ENCODE results near the gene CALB2. TPM values are rescaled to one million over a fixed set of nuclear protein-coding genes. Genes with fewer than 3 reads are reported as not detected.
"Not testable (repeated sequence)": the region's sequence is repeated elsewhere in the genome, so short reads cannot be mapped to it uniquely, and the experiment has no call there.

The CALB2 gene
- 0.22 TPM for polyA plus RNA-seq (2013, experiment 1 of 2)
- polyA plus RNA-seq (2013, experiment 2 of 2), result 0.18 TPM

GRCh38 chr16:71358464-71358998 is at the start of gene CALB2:
Gene CALB2 (plus strand): TSS chr16:71358723. CDS start chr16:71358793, 70 bp downstream.
- DNase-seq (ENCODE audit: low spot score), result peak; percentile 76
- no peak within 1 kb of the TSS for H3K23ac ChIP-seq (ENCODE audit: low read depth, low read length, poor library complexity)
- H2AFZ ChIP-seq (ENCODE audit: low read length), result peak within 1 kb of the TSS; percentile 88
- no peak within 1 kb of the TSS for H3K14ac ChIP-seq (ENCODE audit: low read length)
- H3K4ac ChIP-seq (ENCODE audit: low read length), result no peak within 1 kb of the TSS
- no peaks in the 10 kb centered on the region for H3K9me3 ChIP-seq (replicated peaks in 1 of 2; ENCODE audit: control insufficient read depth in 2 of 2, insufficient read depth in 1 of 2, low read depth in 1 of 2, low read length in 2 of 2)
- WGBS, 2 donors (ENCODE audit: extremely low coverage in 2 of 2, insufficient read length in 2 of 2, insufficient replicate concordance in 1 of 2), result no CpG with 5 or more reads among the region's 53 CpGs
- peaks cover 0 to 62% (median 13%) of the 10 kb centered on the region in 3 experiments for H3K27me3 ChIP-seq (ENCODE audit: control insufficient read depth in 3 of 3, insufficient read depth in 3 of 3, low read depth in 1 of 3, low read length in 3 of 3)
- H3K36me3 ChIP-seq (replicated peaks in 1 of 2; ENCODE audit: control insufficient read depth in 2 of 2, insufficient read depth in 2 of 2, low read length in 2 of 2), result no peaks in the 10 kb centered on the region
- H3K4me1 ChIP-seq (ENCODE audit: control insufficient read depth in 2 of 2, insufficient read depth in 1 of 2, low read depth in 1 of 2, low read length in 2 of 2), result peaks cover 3 to 5% of the 10 kb centered on the region in 2 donors
- no peak within 1 kb of the TSS for H2BK15ac ChIP-seq (ENCODE audit: low read length)
- H3K4me3 ChIP-seq (ENCODE audit: low read length in 2 of 2), result peak within 1 kb of the TSS in 1 of 2 donors; percentile 66
- H2BK120ac ChIP-seq (ENCODE audit: low read depth, low read length), result no peak within 1 kb of the TSS
- no peak within 1 kb of the TSS for H3K27ac ChIP-seq (replicated peaks; ENCODE audit: low read length)
- H3K4me2 ChIP-seq (ENCODE audit: insufficient read depth, low read length, poor library complexity, severe bottlenecking), result peak within 1 kb of the TSS; percentile 75
- H4K8ac ChIP-seq (ENCODE audit: low read depth, low read length), result no peak within 1 kb of the TSS
- no peak within 1 kb of the TSS for H4K91ac ChIP-seq (ENCODE audit: low read depth, low read length, poor library complexity)
- H2BK5ac ChIP-seq (ENCODE audit: low read length), result no peak within 1 kb of the TSS
- no peak within 1 kb of the TSS for H2BK12ac ChIP-seq (ENCODE audit: low read length)
- H3K18ac ChIP-seq (ENCODE audit: low read length), result peak within 1 kb of the TSS; percentile 86
- H3K9ac ChIP-seq (ENCODE audit: low read depth, low read length, poor library complexity), result no peak within 1 kb of the TSS
- peak within 1 kb of the TSS; percentile 20 for H2AK5ac ChIP-seq (ENCODE audit: low read depth, low read length)
- H3K79me1 ChIP-seq (ENCODE audit: low read depth, low read length), result no peaks in the 10 kb centered on the region

DNA sequence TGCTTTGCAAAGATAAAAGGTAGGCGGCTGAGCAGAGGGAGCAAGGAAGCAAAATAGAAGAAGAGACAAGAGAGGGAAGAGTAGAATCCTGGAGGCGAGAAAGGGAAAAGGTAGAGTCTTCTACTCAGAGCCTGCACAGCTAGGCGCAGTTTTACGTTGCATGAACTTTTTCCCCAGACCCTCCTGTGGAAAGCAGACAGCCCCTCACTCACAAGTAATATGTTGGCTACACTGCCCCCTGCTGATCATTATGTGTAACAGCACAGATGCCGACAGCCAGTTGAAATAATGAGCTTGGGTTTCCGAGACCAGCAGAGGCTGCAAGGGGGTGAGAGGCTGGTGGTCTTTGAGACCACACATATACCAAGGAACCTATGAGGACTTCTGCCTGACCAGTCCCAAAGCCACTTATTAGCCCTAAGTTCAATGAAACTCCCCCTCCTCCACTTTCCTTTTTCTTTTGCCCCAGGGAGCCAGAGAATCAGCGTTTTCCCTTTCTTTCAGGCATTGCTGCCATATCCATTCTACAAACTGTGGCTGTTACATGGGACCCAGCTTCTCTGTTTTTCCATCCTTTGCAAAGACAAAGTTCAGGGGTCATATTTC is 46.9 kb upstream of the CALB2 start:
- no peak overlapping the region for H3K9ac ChIP-seq (ENCODE audit: low read depth, low read length, poor library complexity)
- no peak overlapping the region for H4K91ac ChIP-seq (ENCODE audit: low read depth, low read length, poor library complexity)
- H3K9me3 ChIP-seq (replicated peaks in 1 of 2; ENCODE audit: control insufficient read depth in 2 of 2, insufficient read depth in 1 of 2, low read depth in 1 of 2, low read length in 2 of 2), result no peaks in the 10 kb centered on the region
- no peak overlapping the region for H2BK120ac ChIP-seq (ENCODE audit: low read depth, low read length)
- no peaks in the 10 kb centered on the region for H3K4me1 ChIP-seq (ENCODE audit: control insufficient read depth in 2 of 2, insufficient read depth in 1 of 2, low read depth in 1 of 2, low read length in 2 of 2)
- H3K36me3 ChIP-seq (replicated peaks in 1 of 2; ENCODE audit: control insufficient read depth in 2 of 2, insufficient read depth in 2 of 2, low read length in 2 of 2), result no peaks in the 10 kb centered on the region
- no peak overlapping the region for H3K27ac ChIP-seq (replicated peaks; ENCODE audit: low read length)
- WGBS, 2 donors (ENCODE audit: extremely low coverage in 2 of 2, insufficient read length in 2 of 2, insufficient replicate concordance in 1 of 2), result no CpG with 5 or more reads among the region's 7 CpGs
- no peak overlapping the region for H2BK5ac ChIP-seq (ENCODE audit: low read length)
- no peak overlapping the region for H3K4me2 ChIP-seq (ENCODE audit: insufficient read depth, low read length, poor library complexity, severe bottlenecking)
- H2BK15ac ChIP-seq (ENCODE audit: low read length), result no peak overlapping the region
- no peak overlapping the region for H2AK5ac ChIP-seq (ENCODE audit: low read depth, low read length)
- peak; percentile 80 for DNase-seq (ENCODE audit: low spot score)
- no peak overlapping the region for H3K14ac ChIP-seq (ENCODE audit: low read length)
- no peak overlapping the region for H3K18ac ChIP-seq (ENCODE audit: low read length)
- no peak overlapping the region for H4K8ac ChIP-seq (ENCODE audit: low read depth, low read length)
- H3K4ac ChIP-seq (ENCODE audit: low read length), result no peak overlapping the region
- H2AFZ ChIP-seq (ENCODE audit: low read length), result no peak overlapping the region
- H3K4me3 ChIP-seq (ENCODE audit: low read length in 2 of 2), result no peak overlapping the region
- peaks cover 0 to 8% (median 0%) of the 10 kb centered on the region in 3 experiments for H3K27me3 ChIP-seq (ENCODE audit: control insufficient read depth in 3 of 3, insufficient read depth in 3 of 3, low read depth in 1 of 3, low read length in 3 of 3)
- H2BK12ac ChIP-seq (ENCODE audit: low read length), result no peak overlapping the region
- no peaks in the 10 kb centered on the region for H3K79me1 ChIP-seq (ENCODE audit: low read depth, low read length)
- H3K23ac ChIP-seq (ENCODE audit: low read depth, low read length, poor library complexity), result no peak overlapping the region

DNA sequence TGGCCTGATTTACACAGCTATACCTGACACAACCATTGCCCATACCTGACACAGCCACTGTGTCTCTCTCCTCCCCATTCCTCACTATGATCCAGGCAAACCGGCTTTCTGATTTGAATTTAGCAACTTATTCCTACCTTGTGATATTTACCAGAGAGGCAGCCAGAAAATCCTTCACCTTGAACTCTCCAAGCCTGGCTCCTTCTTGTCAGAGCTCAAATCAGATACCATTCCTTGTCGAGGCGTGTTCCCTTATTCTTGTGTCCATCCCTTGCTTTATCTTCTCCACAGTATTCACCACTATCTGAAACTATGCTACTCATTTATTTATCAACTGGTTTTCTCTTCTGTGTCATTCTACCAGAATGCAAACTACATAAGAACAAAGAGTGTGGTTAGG is 44.9 kb upstream of the CALB2 start:
- WGBS, 2 donors (ENCODE audit: extremely low coverage in 2 of 2, insufficient read length in 2 of 2, insufficient replicate concordance in 1 of 2), result no CpG with 5 or more reads among the region's 3 CpGs
- H3K27me3 ChIP-seq (ENCODE audit: control insufficient read depth in 3 of 3, insufficient read depth in 3 of 3, low read depth in 1 of 3, low read length in 3 of 3); H3K9ac ChIP-seq (ENCODE audit: low read depth, low read length, poor library complexity); DNase-seq (ENCODE audit: low spot score); H2BK15ac ChIP-seq (ENCODE audit: low read length); H4K8ac ChIP-seq (ENCODE audit: low read depth, low read length); H3K4me3 ChIP-seq (ENCODE audit: low read length in 2 of 2); H3K4me1 ChIP-seq (ENCODE audit: control insufficient read depth in 2 of 2, insufficient read depth in 1 of 2, low read depth in 1 of 2, low read length in 2 of 2); H2BK5ac ChIP-seq (ENCODE audit: low read length); H3K79me1 ChIP-seq (ENCODE audit: low read depth, low read length); H3K36me3 ChIP-seq (replicated peaks in 1 of 2; ENCODE audit: control insufficient read depth in 2 of 2, insufficient read depth in 2 of 2, low read length in 2 of 2); H2BK120ac ChIP-seq (ENCODE audit: low read depth, low read length); H3K14ac ChIP-seq (ENCODE audit: low read length); H3K18ac ChIP-seq (ENCODE audit: low read length); H2AFZ ChIP-seq (ENCODE audit: low read length); H3K23ac ChIP-seq (ENCODE audit: low read depth, low read length, poor library complexity); H3K4me2 ChIP-seq (ENCODE audit: insufficient read depth, low read length, poor library complexity, severe bottlenecking); H3K27ac ChIP-seq (replicated peaks; ENCODE audit: low read length); H4K91ac ChIP-seq (ENCODE audit: low read depth, low read length, poor library complexity); H2AK5ac ChIP-seq (ENCODE audit: low read depth, low read length); H2BK12ac ChIP-seq (ENCODE audit: low read length); H3K9me3 ChIP-seq (replicated peaks in 1 of 2; ENCODE audit: control insufficient read depth in 2 of 2, insufficient read depth in 1 of 2, low read depth in 1 of 2, low read length in 2 of 2); H3K4ac ChIP-seq (ENCODE audit: low read length): not testable (repeated sequence)

- no CpG with 5 or more reads among the region's 3 CpGs for WGBS, 2 donors (ENCODE audit: extremely low coverage in 2 of 2, insufficient read length in 2 of 2, insufficient replicate concordance in 1 of 2)
- H4K8ac ChIP-seq (ENCODE audit: low read depth, low read length), result no peak overlapping the region
- H3K36me3 ChIP-seq (replicated peaks in 1 of 2; ENCODE audit: control insufficient read depth in 2 of 2, insufficient read depth in 2 of 2, low read length in 2 of 2), result no peaks in the 10 kb centered on the region
Measured at GRCh38 chr16:71315269-71315668, 43.3 kb upstream of the CALB2 start.

More at GRCh38 chr16:71315269-71315668, 43.3 kb upstream of the CALB2 start:
- no peak overlapping the region for H2BK15ac ChIP-seq (ENCODE audit: low read length)
- no peak overlapping the region for H3K4me3 ChIP-seq (ENCODE audit: low read length in 2 of 2)
- H3K23ac ChIP-seq (ENCODE audit: low read depth, low read length, poor library complexity), result no peak overlapping the region
- no peak overlapping the region for H3K27ac ChIP-seq (replicated peaks; ENCODE audit: low read length)
- no peak overlapping the region for H3K14ac ChIP-seq (ENCODE audit: low read length)
- H3K79me1 ChIP-seq (ENCODE audit: low read depth, low read length), result no peaks in the 10 kb centered on the region
- H4K91ac ChIP-seq (ENCODE audit: low read depth, low read length, poor library complexity), result no peak overlapping the region
- no peak overlapping the region for H3K9ac ChIP-seq (ENCODE audit: low read depth, low read length, poor library complexity)
- H2BK120ac ChIP-seq (ENCODE audit: low read depth, low read length), result no peak overlapping the region
- no peak overlapping the region for H2AK5ac ChIP-seq (ENCODE audit: low read depth, low read length)
- H3K18ac ChIP-seq (ENCODE audit: low read length), result no peak overlapping the region
- H2BK5ac ChIP-seq (ENCODE audit: low read length), result no peak overlapping the region
- no peak overlapping the region for H2BK12ac ChIP-seq (ENCODE audit: low read length)
- no peak overlapping the region for H3K4me2 ChIP-seq (ENCODE audit: insufficient read depth, low read length, poor library complexity, severe bottlenecking)
- DNase-seq (ENCODE audit: low spot score), result no peak
- H3K9me3 ChIP-seq (replicated peaks in 1 of 2; ENCODE audit: control insufficient read depth in 2 of 2, insufficient read depth in 1 of 2, low read depth in 1 of 2, low read length in 2 of 2), result no peaks in the 10 kb centered on the region
- H3K27me3 ChIP-seq (ENCODE audit: control insufficient read depth in 3 of 3, insufficient read depth in 3 of 3, low read depth in 1 of 3, low read length in 3 of 3), result peaks cover 0 to 7% (median 0%) of the 10 kb centered on the region in 3 experiments
- H2AFZ ChIP-seq (ENCODE audit: low read length), result no peak overlapping the region
- no peaks in the 10 kb centered on the region for H3K4me1 ChIP-seq (ENCODE audit: control insufficient read depth in 2 of 2, insufficient read depth in 1 of 2, low read depth in 1 of 2, low read length in 2 of 2)
- no peak overlapping the region for H3K4ac ChIP-seq (ENCODE audit: low read length)
